Stimulated activated naive CD8-positive, alpha-beta T cell treated with anti-CD3 and anti-CD28 coated beads, Interleukin-15, amount 100 ng/mL, for 72 hours (primary cell): ENCODE data around the gene CFTR.
A peak's percentile ranks its signal among the peaks of the same experiment; 100 is the strongest.
"Not testable (repeated sequence)": the region's sequence is repeated elsewhere in the genome, so short reads cannot be mapped to it uniquely, and the experiment has no call there.

ENCODE experiments used
- ATAC-seq: fragments of 150-1000 bp; cut with Tn5 transposase; 2 replicates; pipeline ENCODE4 v1.10.0; 2021; ENCODE audit warnings: mild to moderate bottlenecking, moderate library complexity
- DNase-seq, 2 donors: peaks; one replicate each; pipeline ENCODE4 v3.0.0; 2021 to 2022
- H3K27ac Mint-ChIP-seq, 2 donors: one replicate each; pipeline ENCODE4 v1.8.0; 2022; ENCODE audit warnings: mild to moderate bottlenecking in 2 of 2, mixed read lengths in 2 of 2, moderate library complexity in 2 of 2
- H3K27me3 Mint-ChIP-seq: one replicate; pipeline ENCODE4 v1.8.0; 2022; ENCODE audit warnings: mixed read lengths
- H3K4me1 Mint-ChIP-seq: one replicate; pipeline ENCODE4 v1.8.0; 2022; ENCODE audit warnings: mild to moderate bottlenecking, mixed read lengths
- H3K4me3 Mint-ChIP-seq, 2 donors: one replicate each; pipeline ENCODE4 v1.8.0; 2022; ENCODE audit warnings: mild to moderate bottlenecking in 2 of 2, mixed read lengths in 2 of 2, moderate library complexity in 1 of 2
- H3K9me3 Mint-ChIP-seq, 2 donors: one replicate each; pipeline ENCODE4 v1.8.0; 2022; ENCODE audit warnings: mixed read lengths in 2 of 2

Gene CFTR

DNA sequence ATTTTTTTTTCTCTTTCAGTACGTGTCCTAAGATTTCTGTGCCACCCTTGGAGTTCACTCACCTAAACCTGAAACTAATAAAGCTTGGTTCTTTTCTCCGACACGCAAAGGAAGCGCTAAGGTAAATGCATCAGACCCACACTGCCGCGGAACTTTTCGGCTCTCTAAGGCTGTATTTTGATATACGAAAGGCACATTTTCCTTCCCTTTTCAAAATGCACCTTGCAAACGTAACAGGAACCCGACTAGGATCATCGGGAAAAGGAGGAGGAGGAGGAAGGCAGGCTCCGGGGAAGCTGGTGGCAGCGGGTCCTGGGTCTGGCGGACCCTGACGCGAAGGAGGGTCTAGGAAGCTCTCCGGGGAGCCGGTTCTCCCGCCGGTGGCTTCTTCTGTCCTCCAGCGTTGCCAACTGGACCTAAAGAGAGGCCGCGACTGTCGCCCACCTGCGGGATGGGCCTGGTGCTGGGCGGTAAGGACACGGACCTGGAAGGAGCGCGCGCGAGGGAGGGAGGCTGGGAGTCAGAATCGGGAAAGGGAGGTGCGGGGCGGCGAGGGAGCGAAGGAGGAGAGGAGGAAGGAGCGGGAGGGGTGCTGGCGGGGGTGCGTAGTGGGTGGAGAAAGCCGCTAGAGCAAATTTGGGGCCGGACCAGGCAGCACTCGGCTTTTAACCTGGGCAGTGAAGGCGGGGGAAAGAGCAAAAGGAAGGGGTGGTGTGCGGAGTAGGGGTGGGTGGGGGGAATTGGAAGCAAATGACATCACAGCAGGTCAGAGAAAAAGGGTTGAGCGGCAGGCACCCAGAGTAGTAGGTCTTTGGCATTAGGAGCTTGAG, at the start of gene CFTR:
Gene CFTR, plus strand, starts transcription at position 801 of the 830 bp plus-strand sequence. CDS start 70 bp downstream, outside the sequence.
- peaks cover 27% of the 10 kb centered on the region for H3K27me3 Mint-ChIP-seq
- DNase-seq (no peak), ATAC-seq (no peak)
- H3K27ac Mint-ChIP-seq, result no peak within 1 kb of the TSS
- no peaks in the 10 kb centered on the region for H3K9me3 Mint-ChIP-seq
- H3K4me3 Mint-ChIP-seq, result no peak within 1 kb of the TSS
- H3K4me1 Mint-ChIP-seq, result no peaks in the 10 kb centered on the region

DNA sequence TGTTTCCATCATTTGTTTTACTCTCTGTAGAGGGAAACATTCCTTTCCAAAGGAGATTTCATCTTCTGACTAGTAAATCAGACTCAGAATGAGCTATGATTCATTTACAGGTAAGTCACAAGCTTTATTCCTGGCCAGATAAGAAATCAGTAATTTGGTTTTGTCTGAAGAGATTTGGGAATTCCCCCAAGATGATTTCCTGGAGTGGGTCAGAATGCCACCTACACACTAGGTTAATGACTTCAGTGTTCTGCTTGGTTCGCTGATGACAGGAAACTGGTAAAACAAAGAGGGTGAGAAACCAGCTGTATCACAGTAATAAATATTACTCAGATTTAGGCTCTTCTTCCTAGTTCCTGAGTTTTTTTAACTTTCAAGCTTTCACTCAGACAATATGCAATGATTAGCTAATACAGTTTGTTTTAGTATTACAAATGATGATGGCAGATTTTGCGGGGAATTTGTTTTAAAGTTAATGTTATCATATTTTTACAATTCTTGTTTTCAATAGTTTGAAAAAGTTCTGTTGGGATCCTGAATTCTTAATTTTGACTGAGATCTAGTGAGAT, 44.3 kb upstream of the CFTR start:
- ATAC-seq, result peak; percentile 93
- peak in 1 of 2 donors; percentile 19 for DNase-seq
- no peaks in the 10 kb centered on the region for H3K27me3 Mint-ChIP-seq
- no peak overlapping the region for H3K4me3 Mint-ChIP-seq
- no peaks in the 10 kb centered on the region for H3K4me1 Mint-ChIP-seq
- H3K27ac Mint-ChIP-seq, result no peak overlapping the region
- peaks cover under 1 to 11% of the 10 kb centered on the region in 2 donors for H3K9me3 Mint-ChIP-seq

DNA sequence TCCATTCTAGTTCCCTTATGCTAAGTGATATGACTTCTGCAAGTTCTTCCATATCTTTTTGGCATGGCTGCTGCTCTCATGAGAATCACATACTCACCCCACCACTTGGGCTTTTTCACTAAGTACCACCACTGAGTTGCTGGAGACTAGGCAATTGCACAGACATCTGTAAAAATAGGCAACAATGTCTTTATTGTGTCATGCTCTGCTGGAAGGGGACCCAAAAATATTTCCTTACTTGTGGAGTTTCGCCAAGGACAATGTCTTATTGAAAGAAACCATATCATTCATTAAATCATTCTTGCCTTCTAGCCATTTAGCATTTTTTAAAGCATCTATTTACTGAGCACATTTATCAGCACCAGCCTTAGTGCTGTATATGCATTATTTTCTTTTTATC, 35.2 kb upstream of the CFTR start:
- no peaks in the 10 kb centered on the region for H3K27me3 Mint-ChIP-seq
- H3K9me3 Mint-ChIP-seq, result peaks cover 15 to 20% of the 10 kb centered on the region in 2 donors
- H3K4me3 Mint-ChIP-seq, result no peak overlapping the region
- H3K27ac Mint-ChIP-seq, result no peak overlapping the region
- no peak for ATAC-seq
- no peak for DNase-seq
- H3K4me1 Mint-ChIP-seq, result no peaks in the 10 kb centered on the region

DNA sequence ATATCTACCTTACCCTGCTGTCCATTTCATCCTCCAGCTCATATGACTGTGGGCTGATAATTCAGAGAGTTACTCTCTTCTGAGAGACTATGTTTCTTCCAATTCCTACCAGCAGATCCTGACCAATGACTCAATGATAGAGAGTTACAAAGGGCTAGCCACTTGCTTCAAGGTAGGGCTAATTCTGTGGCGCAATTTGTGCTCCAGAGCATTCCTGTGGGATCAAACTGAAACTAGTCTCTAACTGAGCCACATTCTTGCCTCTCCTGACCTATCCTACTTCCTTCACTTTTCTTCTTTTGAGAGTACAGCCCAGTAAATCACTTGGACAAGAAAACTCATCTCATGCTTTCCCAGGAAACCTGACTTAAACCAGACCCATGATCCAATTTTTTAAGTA, 34.6 kb upstream of the CFTR start:
- Mint-ChIP-seq H3K4me3 (no peak overlapping the region), H3K9me3 (peaks cover 21 to 25% of the 10 kb centered on the region in 2 donors), H3K4me1 (no peaks in the 10 kb centered on the region), H3K27me3 (no peaks in the 10 kb centered on the region), H3K27ac (no peak overlapping the region)
- ATAC-seq (no peak), DNase-seq (no peak)

DNA sequence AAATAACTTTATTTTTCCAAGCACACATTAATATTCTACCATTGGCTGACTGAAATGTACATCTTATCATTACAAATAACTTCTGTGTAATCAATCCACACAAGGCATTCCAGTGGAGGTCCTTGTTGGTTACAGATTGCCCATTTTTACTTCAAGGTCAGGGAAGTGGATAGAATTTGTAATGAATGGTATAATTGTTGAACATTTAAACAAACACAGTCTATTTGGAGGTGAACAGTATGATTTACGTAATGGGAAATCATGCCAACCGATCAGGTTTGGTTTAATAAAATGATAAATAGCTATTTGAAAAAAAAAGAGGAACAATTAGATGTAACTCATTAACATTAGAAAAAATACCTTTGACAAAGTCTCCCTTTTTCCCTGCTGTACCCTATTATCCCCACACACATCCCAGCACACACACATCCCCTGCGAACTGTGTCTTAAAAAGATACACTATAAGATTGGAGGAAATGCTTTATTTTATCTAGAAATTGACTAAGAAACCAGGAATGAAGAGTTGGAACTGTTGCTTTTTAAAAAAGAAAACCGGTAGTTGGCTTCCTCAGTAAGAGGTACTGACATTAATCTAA, 33.5 kb upstream of the CFTR start:
- Mint-ChIP-seq H3K4me1 (no peaks in the 10 kb centered on the region), H3K9me3 (peaks cover 18 to 30% of the 10 kb centered on the region in 2 donors), H3K27me3 (no peaks in the 10 kb centered on the region), H3K27ac (no peak overlapping the region), H3K4me3 (no peak overlapping the region)
- no peak for DNase-seq
- ATAC-seq, result no peak

DNA sequence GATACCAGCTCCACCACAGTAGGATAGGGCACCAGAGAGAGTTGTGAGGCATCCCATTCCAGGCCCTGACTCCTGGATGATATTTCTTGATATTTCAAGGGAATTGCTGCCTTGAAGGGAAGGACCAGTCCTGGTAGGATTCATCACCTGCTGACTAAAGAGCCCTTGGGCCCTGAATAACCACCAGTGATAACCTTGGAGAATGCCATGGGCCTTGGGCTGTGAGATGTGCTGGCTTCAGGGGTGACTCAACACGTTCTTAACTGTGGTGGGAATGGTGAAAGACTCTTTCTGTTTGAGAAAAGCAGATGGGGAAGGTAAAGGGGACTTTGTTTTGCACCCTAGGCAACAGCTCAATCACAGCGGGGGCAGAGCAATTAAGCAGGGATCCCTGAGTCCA, 31.2 kb upstream of the CFTR start:
- Mint-ChIP-seq H3K9me3 (peaks cover 12 to 32% of the 10 kb centered on the region in 2 donors), H3K27ac (no peak overlapping the region), H3K4me1 (no peaks in the 10 kb centered on the region), H3K27me3 (no peaks in the 10 kb centered on the region), H3K4me3 (no peak overlapping the region)
- DNase-seq (no peak), ATAC-seq (no peak)

DNA sequence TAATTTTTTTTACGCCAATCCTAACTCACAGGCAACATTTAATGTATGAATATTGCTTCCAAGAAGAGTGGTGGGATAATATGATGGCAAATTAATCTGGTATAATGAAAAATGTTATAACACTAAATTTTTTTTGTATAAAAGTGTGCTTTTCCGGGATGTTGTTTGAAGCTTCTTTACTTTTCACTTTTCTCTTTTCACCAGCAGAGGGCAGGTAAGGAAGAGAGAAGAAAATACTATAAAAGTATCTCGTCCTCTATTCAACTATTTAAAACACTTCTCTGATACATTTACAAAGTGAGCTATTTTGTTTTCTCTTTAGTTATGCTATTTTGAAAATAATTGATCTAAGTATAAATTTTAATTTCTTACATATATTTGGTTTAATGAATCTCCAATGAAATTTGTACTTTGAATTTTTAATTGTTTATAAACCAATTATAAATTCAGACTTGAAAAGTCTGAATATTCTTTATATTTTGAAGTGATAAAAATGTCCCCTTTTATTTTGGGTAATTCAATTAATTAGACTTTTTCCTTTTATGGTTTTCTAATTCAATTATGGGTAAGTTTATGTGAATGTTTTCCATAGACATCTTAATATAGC, 20.7 kb upstream of the CFTR start:
- Mint-ChIP-seq H3K27ac (no peak overlapping the region), H3K4me3 (no peak overlapping the region), H3K4me1 (no peaks in the 10 kb centered on the region), H3K9me3 (peaks cover 0 to 8% of the 10 kb centered on the region in 2 donors), H3K27me3 (no peaks in the 10 kb centered on the region)
- DNase-seq, result no peak
- ATAC-seq, result no peak

DNA sequence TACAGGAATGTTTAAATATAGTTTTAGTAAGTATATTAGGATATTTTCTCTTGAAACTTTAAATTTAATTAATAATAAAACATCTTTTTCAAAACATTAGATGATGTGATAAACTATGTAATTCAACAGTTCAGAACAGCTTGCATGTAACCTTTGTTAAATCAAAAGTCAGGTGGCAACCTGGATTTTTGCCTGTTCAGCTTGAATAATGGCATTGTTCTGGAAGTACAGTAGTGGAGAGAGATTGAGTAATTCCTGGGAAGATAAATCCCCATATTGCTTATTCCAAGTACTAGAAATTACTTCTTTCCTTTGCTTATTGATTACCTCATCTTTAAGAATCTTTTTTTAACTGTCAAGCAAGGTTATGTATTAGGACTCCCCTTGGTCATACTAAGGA, 20.1 kb upstream of the CFTR start:
- Mint-ChIP-seq H3K4me3 (no peak overlapping the region), H3K9me3 (peaks cover 0 to 8% of the 10 kb centered on the region in 2 donors), H3K27me3 (no peaks in the 10 kb centered on the region), H3K4me1 (no peaks in the 10 kb centered on the region), H3K27ac (no peak overlapping the region)
- DNase-seq (no peak), ATAC-seq (no peak)

DNA sequence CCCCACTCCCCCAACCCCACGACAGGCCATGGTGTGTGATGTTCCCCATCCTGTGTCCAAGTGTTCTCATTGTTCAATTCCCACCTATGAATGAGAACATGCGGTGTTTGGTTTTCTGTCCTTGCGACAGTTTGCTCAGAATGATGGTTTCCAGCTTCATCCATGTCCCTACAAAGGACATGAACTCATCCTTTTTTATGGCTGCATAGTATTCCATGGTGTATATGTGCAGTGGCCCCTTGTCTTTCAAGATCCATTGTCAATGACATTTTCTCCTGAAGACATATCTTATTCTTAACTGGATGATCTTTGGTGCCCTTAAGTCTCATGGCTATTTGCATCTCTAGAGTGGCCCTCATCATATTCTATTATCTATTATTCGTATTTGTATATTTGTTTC, 19.0 kb upstream of the CFTR start:
- not testable (repeated sequence) for H3K4me3 Mint-ChIP-seq, ATAC-seq, H3K4me1 Mint-ChIP-seq, DNase-seq, H3K9me3 Mint-ChIP-seq, H3K27me3 Mint-ChIP-seq, H3K27ac Mint-ChIP-seq

DNA sequence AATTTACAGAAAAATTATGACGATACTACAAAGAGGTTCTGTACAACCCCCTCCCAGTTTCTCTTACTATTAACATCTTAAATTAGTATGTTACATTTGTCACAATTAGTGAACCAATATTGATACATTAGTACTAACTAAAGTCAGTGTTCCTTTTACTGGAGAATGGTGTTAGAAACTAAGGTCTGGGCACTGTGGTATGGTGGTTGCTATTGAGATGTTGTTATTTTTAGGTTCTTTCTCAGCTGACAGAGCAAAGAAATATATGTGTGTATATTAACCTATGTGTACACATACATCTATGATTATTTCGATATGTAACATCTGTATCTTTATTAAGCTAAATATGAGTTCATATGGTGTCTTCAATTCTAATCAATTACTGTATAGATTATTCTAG, 11.7 kb upstream of the CFTR start:
- DNase-seq, result no peak
- Mint-ChIP-seq H3K27me3 (no peaks in the 10 kb centered on the region), H3K27ac (no peak overlapping the region), H3K4me1 (no peaks in the 10 kb centered on the region), H3K9me3 (no peaks in the 10 kb centered on the region), H3K4me3 (no peak overlapping the region)
- ATAC-seq, result no peak

DNA sequence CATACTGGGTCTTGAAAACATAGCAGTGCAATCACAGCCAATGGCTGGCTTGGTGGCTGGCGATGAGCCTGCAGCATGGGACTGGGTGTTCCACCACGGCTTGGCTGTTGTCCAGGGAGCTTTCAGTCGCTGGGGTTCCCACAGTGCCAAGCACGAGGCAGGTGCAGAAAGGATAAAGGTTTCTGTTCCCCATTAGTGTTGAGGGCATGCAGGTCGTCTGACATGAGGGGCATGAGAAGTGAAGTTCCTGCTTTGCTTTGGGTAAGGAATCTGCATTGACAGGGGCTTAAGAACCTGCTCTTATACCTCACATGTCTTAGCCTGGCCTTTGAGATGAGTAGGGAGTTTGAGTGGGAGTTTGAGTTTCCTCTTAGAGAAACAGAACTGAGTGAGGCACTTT, 9.0 kb upstream of the CFTR start:
- Mint-ChIP-seq H3K4me3 (no peak overlapping the region), H3K4me1 (no peaks in the 10 kb centered on the region), H3K9me3 (no peaks in the 10 kb centered on the region), H3K27ac (no peak overlapping the region), H3K27me3 (no peaks in the 10 kb centered on the region)
- DNase-seq (no peak), ATAC-seq (no peak)

DNA sequence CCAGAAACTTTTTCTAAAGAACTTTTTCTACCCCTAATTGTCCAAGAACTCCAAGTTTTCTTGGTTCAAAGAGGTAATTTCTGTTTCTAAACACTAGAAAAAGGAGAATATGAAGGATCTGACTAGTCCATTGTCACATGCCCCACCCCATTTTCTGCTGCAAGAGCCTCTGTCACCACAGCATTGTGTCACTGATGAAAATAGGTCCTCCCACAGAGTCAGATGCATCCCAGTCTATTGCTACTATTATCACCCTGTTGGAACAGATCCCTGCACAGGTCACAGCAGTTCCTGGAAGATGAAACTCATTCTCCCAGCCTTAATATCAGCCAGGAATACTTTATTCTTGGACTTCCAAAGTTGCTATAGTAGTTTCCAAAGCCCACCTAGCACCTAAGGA, 7.5 kb upstream of the CFTR start:
- H3K4me1 Mint-ChIP-seq, result no peaks in the 10 kb centered on the region
- no peaks in the 10 kb centered on the region for H3K9me3 Mint-ChIP-seq
- no peak overlapping the region for H3K27ac Mint-ChIP-seq
- no peak for DNase-seq
- no peak for ATAC-seq
- H3K27me3 Mint-ChIP-seq, result no peaks in the 10 kb centered on the region
- H3K4me3 Mint-ChIP-seq, result no peak overlapping the region

DNA sequence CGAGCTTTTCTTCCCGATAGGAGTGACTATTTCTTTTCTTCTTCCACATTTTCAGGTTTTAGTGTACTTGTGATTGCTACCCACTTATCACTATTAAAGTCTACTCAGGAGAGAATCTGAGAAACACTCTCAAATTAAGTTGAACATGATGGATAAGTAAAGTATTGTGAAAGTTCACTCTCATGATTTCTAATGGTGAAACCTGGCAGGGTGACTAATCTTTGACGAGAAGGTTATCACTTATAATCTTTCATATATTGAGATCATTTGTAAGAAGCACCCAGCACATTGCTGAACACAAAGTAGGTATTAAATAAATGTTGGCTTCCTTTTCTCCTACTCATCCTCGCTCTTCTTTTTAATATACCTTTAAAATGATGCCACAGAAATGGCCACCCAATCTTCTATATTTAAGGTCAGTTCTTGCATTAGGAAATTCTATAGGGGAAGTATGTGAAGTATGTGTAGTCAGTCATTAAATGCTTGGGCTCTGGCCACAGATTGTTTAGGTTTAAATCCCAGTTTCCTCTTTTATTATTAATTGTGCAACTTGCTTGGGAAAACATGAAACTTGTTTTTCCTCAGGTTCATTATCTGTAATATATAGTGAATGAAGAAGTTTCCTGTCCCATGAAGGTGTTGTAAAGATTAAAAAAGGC, 3.1 kb upstream of the CFTR start:
- H3K9me3 Mint-ChIP-seq, result no peaks in the 10 kb centered on the region
- H3K27ac Mint-ChIP-seq, result no peak overlapping the region
- no peak overlapping the region for H3K4me3 Mint-ChIP-seq
- H3K4me1 Mint-ChIP-seq, result no peaks in the 10 kb centered on the region
- DNase-seq (no peak), ATAC-seq (no peak)
- H3K27me3 Mint-ChIP-seq, result peaks cover 27% of the 10 kb centered on the region

DNA sequence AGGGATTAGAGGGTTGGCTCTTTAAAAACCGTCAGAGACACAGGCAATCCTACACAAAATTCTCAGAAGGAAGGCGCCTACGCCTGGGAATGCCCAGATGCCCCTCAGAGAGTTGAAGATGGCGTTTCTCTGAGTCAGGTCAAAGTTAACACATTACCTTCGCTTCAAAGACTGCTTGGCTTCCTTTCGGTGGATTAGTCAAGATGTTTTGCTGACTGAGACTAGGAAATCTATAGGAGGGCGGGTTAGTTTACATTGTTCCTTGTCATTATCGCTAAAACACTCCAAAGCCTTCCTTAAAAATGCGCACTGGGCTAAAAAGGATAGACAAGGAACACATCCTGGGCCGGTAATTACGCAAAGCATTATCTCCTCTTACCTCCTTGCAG, 995 bp upstream of the CFTR start:
- Mint-ChIP-seq H3K4me1 (no peaks in the 10 kb centered on the region), H3K27ac (no peak overlapping the region), H3K27me3 (peaks cover 27% of the 10 kb centered on the region), H3K9me3 (no peaks in the 10 kb centered on the region), H3K4me3 (no peak overlapping the region)
- DNase-seq, result no peak
- no peak for ATAC-seq

DNA sequence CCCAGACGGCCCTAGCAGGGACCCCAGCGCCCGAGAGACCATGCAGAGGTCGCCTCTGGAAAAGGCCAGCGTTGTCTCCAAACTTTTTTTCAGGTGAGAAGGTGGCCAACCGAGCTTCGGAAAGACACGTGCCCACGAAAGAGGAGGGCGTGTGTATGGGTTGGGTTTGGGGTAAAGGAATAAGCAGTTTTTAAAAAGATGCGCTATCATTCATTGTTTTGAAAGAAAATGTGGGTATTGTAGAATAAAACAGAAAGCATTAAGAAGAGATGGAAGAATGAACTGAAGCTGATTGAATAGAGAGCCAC, 184 bp downstream of the CFTR start:
- Mint-ChIP-seq H3K9me3 (no peaks in the 10 kb centered on the region), H3K4me1 (no peaks in the 10 kb centered on the region), H3K27ac (no peak overlapping the region), H3K27me3 (peaks cover 27% of the 10 kb centered on the region), H3K4me3 (no peak overlapping the region)
- DNase-seq (no peak), ATAC-seq (no peak)

DNA sequence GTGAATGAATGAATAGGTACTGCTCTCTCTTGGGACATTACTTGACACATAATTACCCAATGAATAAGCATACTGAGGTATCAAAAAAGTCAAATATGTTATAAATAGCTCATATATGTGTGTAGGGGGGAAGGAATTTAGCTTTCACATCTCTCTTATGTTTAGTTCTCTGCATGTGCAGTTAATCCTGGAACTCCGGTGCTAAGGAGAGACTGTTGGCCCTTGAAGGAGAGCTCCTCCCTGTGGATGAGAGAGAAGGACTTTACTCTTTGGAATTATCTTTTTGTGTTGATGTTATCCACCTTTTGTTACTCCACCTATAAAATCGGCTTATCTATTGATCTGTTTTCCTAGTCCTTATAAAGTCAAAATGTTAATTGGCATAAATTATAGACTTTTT, 1.2 kb downstream of the CFTR start:
- DNase-seq (no peak), ATAC-seq (no peak)
- H3K9me3 Mint-ChIP-seq, result no peaks in the 10 kb centered on the region
- H3K4me1 Mint-ChIP-seq, result no peaks in the 10 kb centered on the region
- no peak overlapping the region for H3K4me3 Mint-ChIP-seq
- H3K27ac Mint-ChIP-seq, result no peak overlapping the region
- H3K27me3 Mint-ChIP-seq, result peaks cover 27% of the 10 kb centered on the region
